Uterus (tissue), 4 donors: Measurements from ENCODE around the gene IQSEC1. TPM values are rescaled to one million over a fixed set of nuclear protein-coding genes. Genes with fewer than 3 reads are reported as not detected.

Source experiments
- DNase-seq, 2 donors: peaks; one replicate each; pipeline ENCODE4 v3.0.0-alpha.2; 2019 to 2020
- H3K27ac ChIP-seq, 2 donors: fragments of 200-600 bp; sonication (generic); 1 replicate in 1 of 2; 2 replicates in 1 of 2; pipeline ENCODE4 v1.5.1; 2016 to 2018
- H3K27me3 ChIP-seq, 2 donors: fragments of 200-600 bp; sonication (generic); one replicate each; pipeline ENCODE4 v1.5.1; 2018 to 2019; ENCODE audit warnings: control low read depth in 1 of 2
- H3K36me3 ChIP-seq, 2 donors: fragments of 200-600 bp; sonication (generic); one replicate each; pipeline ENCODE4 v1.5.1; 2019; ENCODE audit warnings: control low read depth in 1 of 2
- H3K4me1 ChIP-seq, 2 donors: fragments of 200-600 bp; sonication (generic); one replicate each; pipeline ENCODE4 v1.5.1; 2018 to 2019; ENCODE audit warnings: control low read depth in 1 of 2
- H3K4me3 ChIP-seq, 2 donors: fragments of 200-600 bp; sonication (generic); 1 replicate in 1 of 2; 2 replicates in 1 of 2; pipeline ENCODE4 v1.5.1; 2018 to 2019; ENCODE audit warnings: mild to moderate bottlenecking in 1 of 2
- H3K9me3 ChIP-seq, 2 donors: fragments of 200-600 bp; sonication (generic); one replicate each; pipeline ENCODE4 v1.5.1; 2019; ENCODE audit warnings: control low read depth in 1 of 2
- POLR2A ChIP-seq, 2 donors: fragments of 450-650 bp; IDR thresholded peaks; one replicate each; pipeline ENCODE4 v1.6.1; 2016; ENCODE audit warnings: antibody characterized with exemption in 2 of 2, mild to moderate bottlenecking in 1 of 2, moderate library complexity in 1 of 2
- intact Hi-C: fragments of 100-400 bp; cut with DNase I; formaldehyde crosslinking; loops from one replicate; pipeline ENCODE4 v1.15.1; 2023; ENCODE audit warnings: low total_unique reads
- total RNA-seq, 4 donors: library from RNA; depleted of rRNA in 3 of 4; stranded (reverse); fragments of >200 nt in 3 of 4; gene quantifications; one replicate each; pipeline versions ENCODE4 v1.1.0 to v1.2.4, GENCODE V29; 2014 to 2023
- TF ChIP-seq, protein P1 (sequence below), 4 experiments: fragments of 200-600 bp in 2 of 4; fragments of 450-650 bp in 2 of 4; sonication (generic) in 2 of 4; IDR thresholded peaks; one replicate each; pipeline ENCODE4 v1.5.1; 2016 to 2019; ENCODE audit warnings: antibody characterized with exemption in 4 of 4, mild to moderate bottlenecking in 2 of 4, moderate library complexity in 1 of 4
- donor health status: DM: yes; HTN: yes; CAD: no.

The IQSEC1 gene
- total RNA-seq, 4 donors from 2014 or later: 17.9 to 61.4 (median 49.7) TPM

DNA sequence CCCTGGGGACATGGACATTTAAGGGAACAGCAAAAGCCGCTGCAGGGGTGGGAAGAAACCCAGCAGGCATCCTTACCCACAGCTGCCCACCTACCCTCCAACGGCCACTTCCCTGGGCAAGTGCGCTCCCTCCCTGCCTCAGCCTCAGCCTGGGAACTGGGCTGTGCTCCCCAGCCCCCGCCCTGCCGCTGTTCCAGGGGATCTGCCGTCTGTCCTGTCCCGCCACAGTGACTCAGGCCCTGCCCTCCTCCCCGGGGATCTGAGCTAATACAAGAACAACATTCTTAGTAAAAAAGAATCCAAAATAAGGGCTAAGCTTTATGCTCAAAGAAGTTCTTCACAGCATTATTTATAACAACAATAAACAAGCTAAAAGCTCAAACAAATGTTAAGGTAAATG is 7.4 kb upstream of the IQSEC1 start:
- TF ChIP-seq, protein P1, sequence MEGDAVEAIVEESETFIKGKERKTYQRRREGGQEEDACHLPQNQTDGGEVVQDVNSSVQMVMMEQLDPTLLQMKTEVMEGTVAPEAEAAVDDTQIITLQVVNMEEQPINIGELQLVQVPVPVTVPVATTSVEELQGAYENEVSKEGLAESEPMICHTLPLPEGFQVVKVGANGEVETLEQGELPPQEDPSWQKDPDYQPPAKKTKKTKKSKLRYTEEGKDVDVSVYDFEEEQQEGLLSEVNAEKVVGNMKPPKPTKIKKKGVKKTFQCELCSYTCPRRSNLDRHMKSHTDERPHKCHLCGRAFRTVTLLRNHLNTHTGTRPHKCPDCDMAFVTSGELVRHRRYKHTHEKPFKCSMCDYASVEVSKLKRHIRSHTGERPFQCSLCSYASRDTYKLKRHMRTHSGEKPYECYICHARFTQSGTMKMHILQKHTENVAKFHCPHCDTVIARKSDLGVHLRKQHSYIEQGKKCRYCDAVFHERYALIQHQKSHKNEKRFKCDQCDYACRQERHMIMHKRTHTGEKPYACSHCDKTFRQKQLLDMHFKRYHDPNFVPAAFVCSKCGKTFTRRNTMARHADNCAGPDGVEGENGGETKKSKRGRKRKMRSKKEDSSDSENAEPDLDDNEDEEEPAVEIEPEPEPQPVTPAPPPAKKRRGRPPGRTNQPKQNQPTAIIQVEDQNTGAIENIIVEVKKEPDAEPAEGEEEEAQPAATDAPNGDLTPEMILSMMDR (IDR thresholded peaks at IDR 0.05): no peak
- TF ChIP-seq POLR2A (IDR thresholded peaks at IDR 0.05): no peak
- Histone ChIP-seq H3K4me3 (no peak overlapping the region), H3K9me3 (no peaks in the 10 kb centered on the region), H3K27ac (no peak overlapping the region), H3K27me3 (no peaks in the 10 kb centered on the region), H3K36me3 (no peaks in the 10 kb centered on the region), H3K4me1 (no peaks in the 10 kb centered on the region)
- DNase-seq: no peak
- intact Hi-C loops: no loop called here

DNA sequence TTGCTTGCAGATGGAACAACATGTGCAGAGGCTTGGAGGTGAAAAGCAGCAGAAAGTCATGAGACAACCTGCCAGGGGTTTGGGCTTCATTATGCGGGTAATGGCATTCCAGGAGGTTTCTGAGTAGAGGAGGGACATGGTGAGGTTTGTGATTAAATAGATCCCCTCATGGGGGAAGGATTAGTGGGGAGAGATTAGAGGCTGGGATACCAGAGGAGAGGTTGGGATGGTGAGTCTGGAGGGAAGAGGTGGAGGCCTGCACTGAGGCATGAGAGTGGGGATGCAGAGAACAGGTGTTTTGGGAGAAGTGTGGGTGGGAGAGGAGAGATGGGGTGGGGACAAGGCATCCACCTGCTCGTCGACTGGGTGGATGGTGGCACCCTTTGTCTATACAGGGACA is 6.8 kb upstream of the IQSEC1 start:
- no peak for TF ChIP-seq POLR2A (IDR thresholded peaks at IDR 0.05)
- TF ChIP-seq, protein P1 (IDR thresholded peaks at IDR 0.05): no peak
- no peaks in the 10 kb centered on the region for H3K4me1 ChIP-seq
- H3K27ac ChIP-seq: no peak overlapping the region
- no peaks in the 10 kb centered on the region for H3K9me3 ChIP-seq
- H3K27me3 ChIP-seq: no peaks in the 10 kb centered on the region
- no peak overlapping the region for H3K4me3 ChIP-seq
- no peak for DNase-seq
- intact Hi-C loops: no loop called here
- H3K36me3 ChIP-seq: no peaks in the 10 kb centered on the region

DNA sequence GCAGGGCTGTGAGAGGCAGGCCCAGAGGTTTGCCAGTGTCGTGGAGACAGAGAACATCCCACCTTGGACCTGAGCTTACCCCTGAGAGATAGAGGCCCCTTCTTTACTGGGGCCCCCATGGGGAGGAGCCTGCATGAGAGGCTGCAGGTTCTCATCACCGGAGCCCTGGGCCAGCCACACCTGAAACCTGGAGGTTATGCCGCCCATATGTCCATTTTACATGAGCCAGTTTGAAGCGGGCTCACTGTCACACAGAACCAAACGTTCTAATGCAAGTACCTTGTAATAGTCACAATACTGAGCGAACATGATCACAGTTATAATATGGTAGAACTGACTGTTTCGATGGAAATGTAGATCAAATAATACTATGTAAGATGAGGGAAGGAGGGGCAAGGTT is 6.3 kb upstream of the IQSEC1 start:
- Histone ChIP-seq H3K36me3 (no peaks in the 10 kb centered on the region), H3K27ac (no peak overlapping the region), H3K4me1 (no peaks in the 10 kb centered on the region), H3K4me3 (no peak overlapping the region), H3K9me3 (no peaks in the 10 kb centered on the region), H3K27me3 (no peaks in the 10 kb centered on the region)
- no peak for TF ChIP-seq POLR2A (IDR thresholded peaks at IDR 0.05)
- TF ChIP-seq, protein P1 (IDR thresholded peaks at IDR 0.05): no peak
- DNase-seq: no peak
- intact Hi-C loops: no loop called here

DNA sequence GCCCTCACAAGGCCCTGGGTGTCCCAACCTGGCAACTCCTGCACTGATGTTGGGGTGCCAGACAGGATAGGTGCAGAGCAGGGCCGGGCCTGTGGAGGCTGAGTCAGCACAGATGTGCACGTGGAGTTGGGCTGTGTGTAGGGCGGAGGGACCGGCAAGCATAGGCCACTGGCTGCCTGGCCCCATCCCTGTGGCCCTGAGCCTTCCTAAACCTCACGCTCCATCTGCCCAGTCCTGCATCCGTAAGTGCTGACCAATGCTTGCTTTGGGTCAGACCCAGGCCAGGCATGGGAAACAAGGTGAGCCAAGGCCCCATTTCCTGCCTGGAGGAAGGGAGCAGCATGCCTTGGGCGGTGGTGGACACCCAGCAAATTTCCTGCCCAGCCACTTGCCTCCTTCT is 5.8 kb upstream of the IQSEC1 start:
- intact Hi-C loops: no loop called here
- Histone ChIP-seq H3K9me3 (no peaks in the 10 kb centered on the region), H3K27ac (no peak overlapping the region), H3K27me3 (no peaks in the 10 kb centered on the region), H3K36me3 (no peaks in the 10 kb centered on the region), H3K4me1 (no peaks in the 10 kb centered on the region), H3K4me3 (no peak overlapping the region)
- TF ChIP-seq, protein P1 (IDR thresholded peaks at IDR 0.05): no peak
- TF ChIP-seq POLR2A (IDR thresholded peaks at IDR 0.05): no peak
- DNase-seq: no peak

DNA sequence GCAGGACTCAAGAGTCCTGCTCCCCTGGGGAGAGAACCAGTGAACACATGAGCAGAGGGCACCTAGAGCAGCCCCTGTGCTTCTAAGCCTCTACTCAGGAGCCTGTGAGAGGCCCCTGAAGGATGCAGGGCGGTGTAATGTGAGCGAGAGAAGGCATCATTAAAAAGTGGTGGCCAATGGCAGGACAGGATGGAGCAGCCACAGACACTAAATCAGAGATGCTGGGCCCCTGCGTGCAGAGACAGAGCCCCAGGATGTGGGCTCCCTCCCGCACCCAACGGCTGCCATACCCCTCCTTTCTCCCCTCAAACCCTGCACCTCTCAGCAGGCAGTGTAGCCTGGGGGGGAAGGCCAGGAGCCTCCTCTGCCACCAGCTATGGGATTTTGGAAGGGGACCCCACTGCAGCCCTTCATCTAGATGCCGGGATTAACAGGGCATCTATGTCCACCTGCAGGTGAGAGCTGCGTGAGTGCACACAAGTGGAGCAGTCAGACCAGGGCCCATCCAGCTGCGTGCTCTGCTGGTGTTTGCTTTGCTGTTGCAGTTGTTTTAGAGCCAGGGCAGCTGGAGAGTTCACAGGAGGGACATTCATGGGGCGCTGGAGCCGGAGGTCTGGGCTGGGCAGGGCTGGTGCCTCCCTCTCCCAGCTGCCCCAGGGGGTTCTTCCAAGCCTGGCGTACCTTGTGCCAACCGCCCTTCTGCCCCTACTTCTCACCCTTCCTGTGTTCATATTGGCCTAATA is 5.1 kb upstream of the IQSEC1 start:
- Histone ChIP-seq H3K4me3 (no peak overlapping the region), H3K27me3 (no peaks in the 10 kb centered on the region), H3K36me3 (no peaks in the 10 kb centered on the region), H3K27ac (no peak overlapping the region), H3K4me1 (peaks cover 0 to 4% of the 10 kb centered on the region in 2 donors), H3K9me3 (no peaks in the 10 kb centered on the region)
- intact Hi-C loops: no loop called here
- no peak for TF ChIP-seq POLR2A (IDR thresholded peaks at IDR 0.05)
- TF ChIP-seq, protein P1 (IDR thresholded peaks at IDR 0.05): no peak
- DNase-seq: no peak
